Measurements from ENCODE around the gene THAP11.

Gene THAP11

DNA sequence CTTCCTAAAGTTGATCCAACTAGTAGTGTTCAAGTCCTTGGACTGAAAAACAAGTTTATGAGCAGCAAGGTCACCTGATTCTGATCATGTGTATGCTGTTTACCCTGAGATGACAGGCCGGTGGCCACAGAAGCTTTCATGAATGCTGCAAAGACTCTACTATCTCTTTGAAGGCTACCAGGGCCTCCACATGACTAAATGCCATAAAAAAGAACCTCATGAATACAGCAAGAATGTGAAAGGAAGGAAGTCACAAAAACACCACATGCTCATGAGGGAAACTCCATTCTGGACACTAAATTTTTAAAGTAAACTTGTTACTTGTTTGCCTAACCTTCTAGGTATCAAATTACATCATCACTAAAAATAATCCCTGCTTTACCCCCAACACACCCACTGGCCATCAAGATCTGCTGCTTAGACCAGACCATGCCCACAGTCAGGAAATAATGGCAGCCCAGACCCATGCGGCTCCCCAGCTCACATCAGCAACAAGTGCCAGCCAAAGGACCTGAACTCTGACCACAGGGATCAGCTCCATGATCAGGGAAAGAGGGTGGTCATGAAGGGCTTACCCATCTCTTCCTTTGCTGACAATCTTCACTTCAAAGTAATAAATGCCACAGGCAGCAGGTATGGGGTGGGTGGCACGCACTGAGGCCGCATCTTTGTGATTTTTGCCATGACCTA lies 37.1 kb upstream of the THAP11 start:
- peak overlapping the region; percentile 78 to 100 (median 94) for H3K4me3 ChIP-seq (ENCODE audit: control insufficient read depth in 1 of 7, extremely low read depth in 1 of 7, insufficient read depth in 4 of 7, low read depth in 2 of 7, low read length in 6 of 7)
- peaks cover 10 to 38% (median 22%) of the 10 kb centered on the region in 4 experiments for H3K4me1 ChIP-seq (ENCODE audit: control extremely low read depth in 1 of 4, control insufficient read depth in 4 of 4, insufficient read depth in 4 of 4, low read length in 3 of 4)
- CTCF ChIA-PET, result interaction anchor here (0.5 to 0.9 kb wide), 2 partner anchors 11 to 12 kb away, joined by 3 to 4 read pairs; no protein-coding TSS in a partner anchor
- H3K27ac ChIP-seq (ENCODE audit: insufficient read depth in 1 of 2, low read depth in 1 of 2, low read length in 2 of 2, poor library complexity in 1 of 2, severe bottlenecking in 2 of 2), result peak overlapping the region in 1 of 2 experiments; percentile 94
- WGBS (ENCODE audit: insufficient coverage), result 100% methylated on average over 3 of the region's 4 CpGs
- no peaks in the 10 kb centered on the region for H3K27me3 ChIP-seq (replicated peaks in 2 of 5; ENCODE audit: control insufficient read depth in 4 of 5, insufficient read depth in 5 of 5, low read length in 4 of 5)
- POLR2A ChIA-PET, result no interaction called here
- no peaks in the 10 kb centered on the region for H3K9me3 ChIP-seq (ENCODE audit: control extremely low read depth in 1 of 5, control insufficient read depth in 4 of 5, insufficient read depth in 2 of 5, low read depth in 1 of 5, low read length in 4 of 5)
- peaks cover 3 to 27% (median 16%) of the 10 kb centered on the region in 4 experiments for H3K36me3 ChIP-seq (ENCODE audit: control insufficient read depth in 4 of 4, insufficient read depth in 4 of 4, low read length in 3 of 4)
- DNase-seq, result no peak

DNA sequence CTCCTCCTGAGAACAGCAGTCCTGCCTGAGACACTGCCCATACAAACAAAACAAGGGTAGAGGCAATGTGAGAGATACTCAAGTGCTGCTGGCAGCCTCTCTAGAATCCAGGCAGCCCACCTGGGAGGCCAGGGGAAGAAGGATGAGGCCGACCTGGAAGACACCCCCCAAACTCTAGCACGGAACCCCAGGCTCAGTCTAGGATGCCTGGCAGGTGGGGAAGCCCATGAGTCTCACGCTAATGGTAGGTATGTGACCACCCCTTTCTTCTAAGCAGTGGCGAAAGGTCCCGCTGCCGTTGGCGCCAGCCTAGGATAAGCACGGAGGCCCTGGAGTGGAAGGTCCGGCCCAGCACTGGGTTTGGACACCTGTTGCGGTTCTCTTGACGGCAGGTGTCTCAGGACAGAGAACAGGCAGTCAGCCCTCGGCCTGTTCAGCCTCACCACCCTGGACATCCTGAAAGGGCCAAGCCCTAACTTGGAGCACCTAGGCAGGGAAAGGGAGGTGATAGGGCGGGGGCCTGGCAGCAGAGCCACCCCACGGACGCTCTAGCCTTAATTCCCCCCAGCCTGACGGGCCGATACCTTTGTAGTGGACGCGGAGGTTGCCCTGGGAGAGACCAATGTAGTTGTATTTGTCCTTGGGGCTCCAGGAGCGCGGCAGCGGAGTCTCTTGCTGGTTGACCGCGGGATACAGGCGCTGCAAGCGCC lies 36.2 kb upstream of the THAP11 start:
- ChIA-PET CTCF (interaction anchor here (0.5 to 3.0 kb wide), 7 partner anchors 10 to 133 kb away, joined by 3 to 24 read pairs (median 3); no protein-coding TSS in a partner anchor), POLR2A (interaction anchor here (1.1 to 1.2 kb wide), 2 partner anchors 10 to 24 kb away, joined by 3 to 6 read pairs; no protein-coding TSS in a partner anchor)
- Histone ChIP-seq H3K9me3 (ENCODE audit: control extremely low read depth in 1 of 5, control insufficient read depth in 4 of 5, insufficient read depth in 2 of 5, low read depth in 1 of 5, low read length in 4 of 5) (no peaks in the 10 kb centered on the region), H3K36me3 (ENCODE audit: control insufficient read depth in 4 of 4, insufficient read depth in 4 of 4, low read length in 3 of 4) (peaks cover 3 to 22% (median 11%) of the 10 kb centered on the region in 4 experiments), H3K4me3 (ENCODE audit: control insufficient read depth in 1 of 7, extremely low read depth in 1 of 7, insufficient read depth in 4 of 7, low read depth in 2 of 7, low read length in 6 of 7) (peak overlapping the region; percentile 78 to 100 (median 94)), H3K27ac (ENCODE audit: insufficient read depth in 1 of 2, low read depth in 1 of 2, low read length in 2 of 2, poor library complexity in 1 of 2, severe bottlenecking in 2 of 2) (peak overlapping the region; percentile 86 to 94), H3K4me1 (ENCODE audit: control extremely low read depth in 1 of 4, control insufficient read depth in 4 of 4, insufficient read depth in 4 of 4, low read length in 3 of 4) (peaks cover 10 to 36% (median 20%) of the 10 kb centered on the region in 4 experiments), H3K27me3 (replicated peaks in 2 of 5; ENCODE audit: control insufficient read depth in 4 of 5, insufficient read depth in 5 of 5, low read length in 4 of 5) (no peaks in the 10 kb centered on the region)
- WGBS (ENCODE audit: insufficient coverage), result 2% methylated on average over 26 of the region's 26 CpGs
- DNase-seq, result no peak

DNA sequence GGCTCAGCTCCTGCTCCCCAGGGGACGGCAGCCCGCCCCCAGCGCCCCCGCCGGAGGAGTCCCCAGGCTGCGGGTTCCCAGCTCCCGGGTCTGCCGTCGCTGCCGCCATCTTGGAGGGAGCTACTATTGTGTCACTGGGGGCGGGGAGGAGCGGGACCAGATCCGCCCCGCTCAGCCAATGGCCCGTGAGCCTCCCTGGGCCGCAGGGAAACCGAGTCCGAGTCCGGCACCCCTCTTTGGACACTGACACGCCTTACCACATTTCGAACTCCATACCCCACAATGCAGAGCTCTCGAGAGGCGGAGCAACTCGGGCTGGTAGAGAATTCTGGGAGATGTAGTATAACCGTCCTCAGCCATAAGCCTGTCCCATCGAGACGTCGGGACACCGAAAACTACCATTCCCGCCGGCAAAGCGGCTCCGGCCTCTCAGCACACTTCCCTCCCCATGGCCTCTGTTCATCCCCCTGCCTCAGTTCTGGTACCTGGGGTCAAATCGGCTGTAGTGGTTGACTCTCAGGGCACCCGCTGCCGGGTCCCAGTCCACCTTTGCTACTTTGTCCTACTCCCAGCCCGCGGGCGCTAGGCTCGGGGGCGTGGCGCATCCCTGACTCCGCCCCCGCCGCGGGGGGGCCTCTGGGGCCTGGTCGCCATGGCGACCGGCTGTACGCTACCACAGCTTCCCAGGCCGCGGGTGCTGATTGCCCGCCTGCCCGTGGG lies 35.5 kb upstream of the THAP11 start, which contains the start of the genes RANBP10 and TSNAXIP1:
RANBP10 (minus strand) TSS at position 133 of the 720 bp plus-strand sequence; CDS start at position 109, 24 bp downstream.
TSNAXIP1 (plus strand) TSS at position 462 of the 720 bp plus-strand sequence. CDS start 261 bp downstream, outside the sequence.
- no peaks in the 10 kb centered on the region for H3K27me3 ChIP-seq (replicated peaks in 2 of 5; ENCODE audit: control insufficient read depth in 4 of 5, insufficient read depth in 5 of 5, low read length in 4 of 5)
- no peaks in the 10 kb centered on the region for H3K9me3 ChIP-seq (ENCODE audit: control extremely low read depth in 1 of 5, control insufficient read depth in 4 of 5, insufficient read depth in 2 of 5, low read depth in 1 of 5, low read length in 4 of 5)
- peak; percentile 99 to 100 (median 100) for DNase-seq
- ChIA-PET CTCF (interaction anchor here (0.7 to 3.0 kb wide), 11 partner anchors 9 to 246 kb away, joined by 3 to 24 read pairs (median 3); no protein-coding TSS in a partner anchor), POLR2A (interaction anchor here (1.1 to 1.2 kb wide), 2 partner anchors 9 to 25 kb away, joined by 3 to 6 read pairs; no protein-coding TSS in a partner anchor)
- peaks cover 10 to 36% (median 20%) of the 10 kb centered on the region in 4 experiments for H3K4me1 ChIP-seq (ENCODE audit: control extremely low read depth in 1 of 4, control insufficient read depth in 4 of 4, insufficient read depth in 4 of 4, low read length in 3 of 4)
- peaks cover 3 to 18% (median 9%) of the 10 kb centered on the region in 4 experiments for H3K36me3 ChIP-seq (ENCODE audit: control insufficient read depth in 4 of 4, insufficient read depth in 4 of 4, low read length in 3 of 4)
- under 1% methylated on average over 52 of the region's 54 CpGs for WGBS (ENCODE audit: insufficient coverage)
- peak within 1 kb of the TSS; percentile 86 to 94 for H3K27ac ChIP-seq (ENCODE audit: insufficient read depth in 1 of 2, low read depth in 1 of 2, low read length in 2 of 2, poor library complexity in 1 of 2, severe bottlenecking in 2 of 2)
- peak within 1 kb of the TSS; percentile 78 to 100 (median 94) for H3K4me3 ChIP-seq (ENCODE audit: control insufficient read depth in 1 of 7, extremely low read depth in 1 of 7, insufficient read depth in 4 of 7, low read depth in 2 of 7, low read length in 6 of 7)

DNA sequence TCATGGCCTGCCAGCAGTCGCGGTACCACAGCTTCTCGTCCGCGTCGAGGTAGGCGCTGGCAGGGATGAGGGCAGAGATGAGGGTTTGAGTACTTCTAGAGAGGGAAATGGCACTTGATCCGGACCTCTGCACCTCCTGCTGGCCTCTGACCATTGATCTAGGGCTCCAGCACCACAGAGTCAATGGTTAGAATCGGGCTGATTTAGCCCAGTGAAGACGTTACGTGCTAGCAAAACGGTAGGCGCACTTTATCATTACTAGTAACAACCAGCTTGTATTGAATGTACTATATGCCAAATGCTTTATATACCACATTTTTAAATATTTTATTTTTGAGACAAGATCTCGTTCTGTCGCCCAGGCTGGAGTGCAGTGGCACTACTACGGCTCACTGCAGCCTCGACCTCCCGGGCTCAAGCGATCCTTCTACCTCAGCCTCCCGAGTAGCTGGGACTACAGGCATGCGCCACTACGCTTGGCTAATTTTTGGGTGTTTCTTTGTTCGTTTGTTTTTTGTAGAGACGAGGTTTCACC lies 34.9 kb upstream of the THAP11 start:
- ChIA-PET CTCF (interaction anchor here (0.7 to 3.0 kb wide), 13 partner anchors 9 to 245 kb away, joined by 3 to 24 read pairs (median 3); no protein-coding TSS in a partner anchor), POLR2A (interaction anchor here (0.6 to 1.2 kb wide), 3 partner anchors 9 to 26 kb away, joined by 3 to 6 read pairs (median 3); no protein-coding TSS in a partner anchor)
- Histone ChIP-seq H3K9me3 (ENCODE audit: control extremely low read depth in 1 of 5, control insufficient read depth in 4 of 5, insufficient read depth in 2 of 5, low read depth in 1 of 5, low read length in 4 of 5) (no peaks in the 10 kb centered on the region), H3K36me3 (ENCODE audit: control insufficient read depth in 4 of 4, insufficient read depth in 4 of 4, low read length in 3 of 4) (peaks cover 3 to 16% (median 8%) of the 10 kb centered on the region in 4 experiments), H3K4me1 (ENCODE audit: control extremely low read depth in 1 of 4, control insufficient read depth in 4 of 4, insufficient read depth in 4 of 4, low read length in 3 of 4) (peaks cover 10 to 30% (median 20%) of the 10 kb centered on the region in 4 experiments), H3K27ac (ENCODE audit: insufficient read depth in 1 of 2, low read depth in 1 of 2, low read length in 2 of 2, poor library complexity in 1 of 2, severe bottlenecking in 2 of 2) (peak overlapping the region; percentile 38 to 94), H3K4me3 (ENCODE audit: control insufficient read depth in 1 of 7, extremely low read depth in 1 of 7, insufficient read depth in 4 of 7, low read depth in 2 of 7, low read length in 6 of 7) (peak overlapping the region; percentile 78 to 100 (median 94)), H3K27me3 (replicated peaks in 2 of 5; ENCODE audit: control insufficient read depth in 4 of 5, insufficient read depth in 5 of 5, low read length in 4 of 5) (no peaks in the 10 kb centered on the region)
- no peak for DNase-seq
- 45% methylated on average over 18 of the region's 24 CpGs for WGBS (ENCODE audit: insufficient coverage)

DNA sequence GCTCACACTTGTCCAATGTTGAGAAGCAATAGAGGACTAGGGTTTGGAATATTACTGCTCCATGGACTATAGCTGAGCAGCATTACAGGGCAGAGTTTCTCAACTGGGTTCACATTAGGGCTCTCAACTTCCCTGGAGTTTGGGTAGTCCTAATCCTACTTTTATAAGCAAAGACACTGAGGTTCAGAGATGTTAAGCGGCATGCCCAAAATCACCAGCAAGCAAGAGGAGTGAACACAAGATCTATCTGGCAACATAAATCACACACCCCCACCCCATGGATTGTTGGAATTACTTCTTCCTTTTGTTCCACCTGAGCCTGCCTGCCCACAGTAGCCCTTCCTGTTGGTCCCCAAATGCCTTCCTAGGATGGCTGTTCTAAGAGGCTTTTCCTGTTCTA lies 30.2 kb upstream of the THAP11 start:
- no peak overlapping the region for H3K27ac ChIP-seq (ENCODE audit: insufficient read depth in 1 of 2, low read depth in 1 of 2, low read length in 2 of 2, poor library complexity in 1 of 2, severe bottlenecking in 2 of 2)
- CTCF ChIA-PET, result interaction anchor here (1.1 to 1.8 kb wide), 4 partner anchors 15 to 139 kb away, joined by 3 to 4 read pairs (median 3); no protein-coding TSS in a partner anchor
- POLR2A ChIA-PET, result no interaction called here
- H3K9me3 ChIP-seq (ENCODE audit: control extremely low read depth in 1 of 5, control insufficient read depth in 4 of 5, insufficient read depth in 2 of 5, low read depth in 1 of 5, low read length in 4 of 5), result no peaks in the 10 kb centered on the region
- no peaks in the 10 kb centered on the region for H3K36me3 ChIP-seq (ENCODE audit: control insufficient read depth in 4 of 4, insufficient read depth in 4 of 4, low read length in 3 of 4)
- no peaks in the 10 kb centered on the region for H3K27me3 ChIP-seq (replicated peaks in 2 of 5; ENCODE audit: control insufficient read depth in 4 of 5, insufficient read depth in 5 of 5, low read length in 4 of 5)
- WGBS (ENCODE audit: insufficient coverage), result no CpG with 5 or more reads among the region's 1 CpG
- no peak for DNase-seq
- peaks cover 0 to 8% (median 6%) of the 10 kb centered on the region in 4 experiments for H3K4me1 ChIP-seq (ENCODE audit: control extremely low read depth in 1 of 4, control insufficient read depth in 4 of 4, insufficient read depth in 4 of 4, low read length in 3 of 4)
- H3K4me3 ChIP-seq (ENCODE audit: control insufficient read depth in 1 of 7, extremely low read depth in 1 of 7, insufficient read depth in 4 of 7, low read depth in 2 of 7, low read length in 6 of 7), result no peak overlapping the region

DNA sequence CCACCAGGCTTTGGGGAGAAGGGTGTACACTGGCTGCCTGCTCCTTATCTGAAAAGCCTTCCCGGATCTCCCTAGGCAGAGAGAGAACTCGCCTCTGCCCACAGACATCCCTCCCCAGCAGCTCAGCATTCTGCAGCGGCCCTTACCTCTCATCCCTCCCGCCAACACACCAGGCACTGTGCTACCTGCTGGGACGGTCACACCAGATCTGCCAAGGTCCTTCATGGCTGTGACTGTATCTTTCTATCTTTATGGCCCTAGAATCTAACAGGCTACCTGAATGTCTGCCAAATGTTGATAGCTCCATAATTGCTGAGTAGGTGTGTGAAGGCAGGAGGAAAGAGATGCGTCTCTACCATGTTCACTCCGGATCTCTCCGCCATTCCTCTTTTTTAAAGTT lies 27.6 kb upstream of the THAP11 start:
- ChIA-PET POLR2A (no interaction called here), CTCF (interaction anchor here (0.8 to 3.7 kb wide), 12 partner anchors 7 to 146 kb away, joined by 3 to 36 read pairs (median 18); partner anchors contain the start of genes NUTF2, RANBP10 and TSNAXIP1)

More for the DNA sequence above, 27.6 kb upstream of the THAP11 start:
- no peak overlapping the region for H3K27ac ChIP-seq (ENCODE audit: insufficient read depth in 1 of 2, low read depth in 1 of 2, low read length in 2 of 2, poor library complexity in 1 of 2, severe bottlenecking in 2 of 2)
- H3K36me3 ChIP-seq (ENCODE audit: control insufficient read depth in 4 of 4, insufficient read depth in 4 of 4, low read length in 3 of 4), result no peaks in the 10 kb centered on the region
- H3K27me3 ChIP-seq (replicated peaks in 2 of 5; ENCODE audit: control insufficient read depth in 4 of 5, insufficient read depth in 5 of 5, low read length in 4 of 5), result no peaks in the 10 kb centered on the region
- no peaks in the 10 kb centered on the region for H3K9me3 ChIP-seq (ENCODE audit: control extremely low read depth in 1 of 5, control insufficient read depth in 4 of 5, insufficient read depth in 2 of 5, low read depth in 1 of 5, low read length in 4 of 5)
- no peak for DNase-seq
- H3K4me1 ChIP-seq (ENCODE audit: control extremely low read depth in 1 of 4, control insufficient read depth in 4 of 4, insufficient read depth in 4 of 4, low read length in 3 of 4), result no peaks in the 10 kb centered on the region
- H3K4me3 ChIP-seq (ENCODE audit: control insufficient read depth in 1 of 7, extremely low read depth in 1 of 7, insufficient read depth in 4 of 7, low read depth in 2 of 7, low read length in 6 of 7), result no peak overlapping the region
- 89% methylated on average over 4 of the region's 8 CpGs for WGBS (ENCODE audit: insufficient coverage)

Measured in common myeloid progenitor, CD34-positive (primary cell).